Heart left ventricle (tissue), 13 donors: ENCODE results near the gene SLC6A4.

Experiments used
- CTCF ChIP-seq, 12 donors: fragments of 200-600 bp; sonication (generic) in 4 of 12; IDR thresholded peaks; one replicate each; pipeline versions ENCODE4 v1.5.0 to v1.8.0; 2018 to 2022; ENCODE audit warnings: antibody characterized with exemption in 12 of 12, mild to moderate bottlenecking in 5 of 12
- POLR2A ChIP-seq, 2 donors: fragments of 450-650 bp; IDR thresholded peaks; one replicate each; pipeline ENCODE4 v1.6.1; 2017; ENCODE audit warnings: antibody characterized with exemption in 2 of 2, mild to moderate bottlenecking in 2 of 2, moderate library complexity in 2 of 2
- donor health status: ischemic (EF 13 %, LVEDD 7.1; RV severe dilation, severe dysfunction).
- donor health status: DM: no; HTN: yes; CAD: no.
- donor health status: DM: no; HTN: no; CAD: no.
- donor health status: ischemic (EF 25% LVEDD 6.9; RV normal size, moderate dysfunction).
- donor health status: ischemic (EF 25% LVEDD 5.7; RV mildly dilated, moderate dysfunction).
- donor health status: ischemic (EF 35%, LVEDD 5.7; RV mildly dilated, moderate dysfunction).
- donor health status: nonischemic (EF 11% LVEDD 7.7; RV severe dilation, severe dysfunction).
- donor health status: DM: yes; HTN: yes; CAD: no.
- donor health status: PGD.
- donor health status: ischemic (EF 29% LVEDD 5.4; RV normal size, mild dysfunction).
- donor health status: nonischemic (EF 23%, LVEDD 6.1; RV moderate dilation, normal function).

- TF ChIP-seq CTCF (IDR thresholded peaks at IDR 0.05), result no peak
- no peak for TF ChIP-seq POLR2A (IDR thresholded peaks at IDR 0.05)
Measured at GRCh38 chr17:30240177-30240576, 4.7 kb upstream of the SLC6A4 start.
